Measurements from ENCODE around the gene GUCY2D.

Gene GUCY2D

DNA sequence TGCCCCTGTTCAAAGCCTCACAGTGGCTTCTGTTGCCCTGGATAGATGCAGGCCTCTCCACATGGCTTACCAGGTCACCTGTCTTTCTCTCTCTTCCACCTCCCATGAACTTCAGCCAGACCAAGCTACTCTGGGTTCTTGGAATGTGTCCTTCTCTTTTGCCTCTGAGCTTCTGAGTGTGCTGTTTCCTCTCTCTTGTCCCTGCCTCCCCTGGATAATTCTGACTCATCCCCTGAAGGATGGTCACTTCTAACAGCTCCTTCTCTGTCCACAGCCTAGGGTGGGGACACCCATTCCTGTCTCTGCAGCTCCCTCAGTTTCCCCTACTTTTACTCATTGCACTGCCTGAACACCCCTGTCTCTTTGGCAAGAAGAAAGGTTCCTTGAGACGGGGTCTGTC, 2.9 kb downstream of the GUCY2D start:
- no peak overlapping the region for H3K27ac ChIP-seq
- no peak for DNase-seq

DNA sequence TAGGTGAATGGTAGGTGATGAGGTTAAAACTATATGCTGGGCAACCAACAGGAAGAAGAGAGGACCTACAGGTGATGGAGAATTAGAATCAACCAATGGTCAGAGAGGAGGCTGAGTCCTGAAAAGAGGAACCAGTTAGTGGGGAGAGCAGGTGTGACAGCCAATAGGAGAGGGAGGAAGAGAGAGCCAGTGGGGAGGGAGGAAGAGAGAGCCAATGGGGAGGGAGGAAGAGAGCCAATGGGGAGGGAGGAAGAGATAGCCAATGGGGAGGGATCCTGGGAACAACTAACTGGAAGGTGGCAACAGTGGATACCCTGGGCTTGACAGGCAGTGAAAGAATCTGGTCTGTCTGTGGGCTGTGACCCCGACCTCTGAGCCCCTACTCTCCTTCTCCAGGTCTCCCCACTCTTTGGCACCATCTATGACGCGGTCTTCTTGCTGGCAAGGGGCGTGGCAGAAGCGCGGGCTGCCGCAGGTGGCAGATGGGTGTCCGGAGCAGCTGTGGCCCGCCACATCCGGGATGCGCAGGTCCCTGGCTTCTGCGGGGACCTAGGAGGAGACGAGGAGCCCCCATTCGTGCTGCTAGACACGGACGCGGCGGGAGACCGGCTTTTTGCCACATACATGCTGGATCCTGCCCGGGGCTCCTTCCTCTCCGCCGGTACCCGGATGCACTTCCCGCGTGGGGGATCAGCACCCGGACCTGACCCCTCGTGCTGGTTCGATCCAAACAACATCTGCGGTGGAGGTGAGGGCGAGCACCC, 3.7 kb downstream of the GUCY2D start:
- Histone ChIP-seq H3K27ac (no peak overlapping the region), H3K36me3 (peaks cover 3% of the 10 kb centered on the region; the same call in 1 of the 2 replicates), H3K4me3 (ENCODE audit: low read depth, low read length) (no peak overlapping the region), H3K27me3 (ENCODE audit: insufficient read depth, low read depth, severe bottlenecking) (no peaks in the 10 kb centered on the region), H3K9me3 (ENCODE audit: severe bottlenecking) (no peaks in the 10 kb centered on the region)
- DNase-seq, result no peak
- TF ChIP-seq, protein P1, sequence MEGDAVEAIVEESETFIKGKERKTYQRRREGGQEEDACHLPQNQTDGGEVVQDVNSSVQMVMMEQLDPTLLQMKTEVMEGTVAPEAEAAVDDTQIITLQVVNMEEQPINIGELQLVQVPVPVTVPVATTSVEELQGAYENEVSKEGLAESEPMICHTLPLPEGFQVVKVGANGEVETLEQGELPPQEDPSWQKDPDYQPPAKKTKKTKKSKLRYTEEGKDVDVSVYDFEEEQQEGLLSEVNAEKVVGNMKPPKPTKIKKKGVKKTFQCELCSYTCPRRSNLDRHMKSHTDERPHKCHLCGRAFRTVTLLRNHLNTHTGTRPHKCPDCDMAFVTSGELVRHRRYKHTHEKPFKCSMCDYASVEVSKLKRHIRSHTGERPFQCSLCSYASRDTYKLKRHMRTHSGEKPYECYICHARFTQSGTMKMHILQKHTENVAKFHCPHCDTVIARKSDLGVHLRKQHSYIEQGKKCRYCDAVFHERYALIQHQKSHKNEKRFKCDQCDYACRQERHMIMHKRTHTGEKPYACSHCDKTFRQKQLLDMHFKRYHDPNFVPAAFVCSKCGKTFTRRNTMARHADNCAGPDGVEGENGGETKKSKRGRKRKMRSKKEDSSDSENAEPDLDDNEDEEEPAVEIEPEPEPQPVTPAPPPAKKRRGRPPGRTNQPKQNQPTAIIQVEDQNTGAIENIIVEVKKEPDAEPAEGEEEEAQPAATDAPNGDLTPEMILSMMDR (IDR thresholded peaks at IDR 0.05; ENCODE audit: low read depth, low read length), result no peak

More for the DNA sequence above, 2.9 kb downstream of the GUCY2D start:
- H3K36me3 ChIP-seq, result peaks cover 3% of the 10 kb centered on the region; the same call in 1 of the 2 replicates
- no peaks in the 10 kb centered on the region for H3K27me3 ChIP-seq (ENCODE audit: insufficient read depth, low read depth, severe bottlenecking)
- no peaks in the 10 kb centered on the region for H3K9me3 ChIP-seq (ENCODE audit: severe bottlenecking)
- no peak overlapping the region for H3K4me3 ChIP-seq (ENCODE audit: low read depth, low read length)
- TF ChIP-seq, protein P1 (IDR thresholded peaks at IDR 0.05; ENCODE audit: low read depth, low read length), result no peak

DNA sequence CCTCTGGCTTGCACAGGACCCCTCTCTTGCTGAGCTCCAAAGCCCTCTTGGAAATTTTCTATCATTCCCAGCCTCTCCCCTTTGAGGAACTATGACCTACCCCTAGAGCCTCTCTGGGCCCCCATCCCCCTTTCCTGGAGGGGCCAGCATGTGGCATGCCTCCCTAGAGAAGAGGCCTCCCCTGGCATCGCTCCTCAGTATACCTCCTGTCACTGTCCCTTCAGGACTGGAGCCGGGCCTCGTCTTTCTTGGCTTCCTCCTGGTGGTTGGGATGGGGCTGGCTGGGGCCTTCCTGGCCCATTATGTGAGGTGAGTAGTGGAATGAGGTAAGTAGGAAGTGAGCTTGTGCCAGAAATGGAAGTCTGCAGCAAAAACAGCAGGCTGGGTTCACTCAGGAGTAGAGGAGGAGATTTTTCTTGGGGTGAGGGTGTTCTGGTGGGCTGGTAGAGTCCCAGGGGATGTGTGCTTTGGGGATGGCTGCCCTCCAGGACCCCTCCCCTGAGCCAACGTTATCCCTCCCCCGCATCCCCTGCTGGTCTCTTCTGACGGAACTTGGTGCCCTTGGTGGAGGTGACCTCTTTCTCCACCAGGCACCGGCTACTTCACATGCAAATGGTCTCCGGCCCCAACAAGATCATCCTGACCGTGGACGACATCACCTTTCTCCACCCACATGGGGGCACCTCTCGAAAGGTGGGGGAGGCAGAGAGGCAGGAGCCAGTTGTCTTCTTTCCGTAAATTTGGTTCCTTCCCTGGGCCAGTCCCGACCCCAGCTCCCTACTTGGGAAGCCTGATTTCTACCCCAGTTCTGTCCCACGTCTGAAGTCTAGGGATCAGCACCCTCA, 4.6 kb downstream of the GUCY2D start:
- Histone ChIP-seq H3K27ac (no peak overlapping the region), H3K27me3 (ENCODE audit: insufficient read depth, low read depth, severe bottlenecking) (no peaks in the 10 kb centered on the region)
- TF ChIP-seq, protein P1 (IDR thresholded peaks at IDR 0.05; ENCODE audit: low read depth, low read length), result no peak

DNA sequence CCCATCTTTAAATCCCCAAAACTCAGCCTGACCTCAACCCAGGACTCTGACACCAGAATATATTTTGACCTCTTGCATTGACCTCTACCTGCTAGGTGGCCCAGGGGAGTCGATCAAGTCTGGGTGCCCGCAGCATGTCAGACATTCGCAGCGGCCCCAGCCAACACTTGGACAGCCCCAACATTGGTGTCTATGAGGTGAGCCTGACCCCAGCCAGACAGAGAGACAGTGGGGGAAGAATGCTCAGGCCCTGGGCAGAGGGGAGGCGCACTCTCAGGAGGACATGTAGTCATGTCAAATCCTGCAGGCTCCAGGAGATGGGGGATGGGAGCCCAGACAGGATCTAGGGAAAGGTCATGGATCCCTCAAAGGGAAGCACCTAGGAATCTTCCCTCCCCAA, 5.4 kb downstream of the GUCY2D start:
- no peak overlapping the region for H3K4me3 ChIP-seq (ENCODE audit: low read depth, low read length)
- no peak overlapping the region for H3K27ac ChIP-seq
- no peak for DNase-seq
- H3K9me3 ChIP-seq (ENCODE audit: severe bottlenecking), result no peaks in the 10 kb centered on the region
- H3K27me3 ChIP-seq (ENCODE audit: insufficient read depth, low read depth, severe bottlenecking), result no peaks in the 10 kb centered on the region
- TF ChIP-seq, protein P1 (IDR thresholded peaks at IDR 0.05; ENCODE audit: low read depth, low read length), result no peak
- peaks cover 3% of the 10 kb centered on the region; the same call in 1 of the 2 replicates for H3K36me3 ChIP-seq

More for the DNA sequence above, 4.6 kb downstream of the GUCY2D start:
- Histone ChIP-seq H3K9me3 (ENCODE audit: severe bottlenecking) (no peaks in the 10 kb centered on the region), H3K4me3 (ENCODE audit: low read depth, low read length) (no peak overlapping the region), H3K36me3 (peaks cover 3% of the 10 kb centered on the region; the same call in 1 of the 2 replicates)
- no peak for DNase-seq

DNA sequence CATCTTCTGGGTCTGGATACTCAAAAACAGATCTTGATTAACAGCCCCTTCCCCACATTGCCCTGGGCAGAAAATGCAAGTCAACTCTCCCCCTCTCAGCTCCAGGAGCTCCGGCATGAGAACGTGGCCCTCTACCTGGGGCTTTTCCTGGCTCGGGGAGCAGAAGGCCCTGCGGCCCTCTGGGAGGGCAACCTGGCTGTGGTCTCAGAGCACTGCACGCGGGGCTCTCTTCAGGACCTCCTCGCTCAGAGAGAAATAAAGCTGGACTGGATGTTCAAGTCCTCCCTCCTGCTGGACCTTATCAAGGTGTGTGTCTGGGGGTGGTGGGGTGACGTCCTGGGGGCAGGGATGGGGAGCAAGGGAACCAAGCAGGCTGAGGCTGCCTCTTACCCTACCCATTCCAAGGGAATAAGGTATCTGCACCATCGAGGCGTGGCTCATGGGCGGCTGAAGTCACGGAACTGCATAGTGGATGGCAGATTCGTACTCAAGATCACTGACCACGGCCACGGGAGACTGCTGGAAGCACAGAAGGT, 9.7 kb downstream of the GUCY2D start:
- H3K36me3 ChIP-seq, result no peaks in the 10 kb centered on the region
- TF ChIP-seq, protein P1 (IDR thresholded peaks at IDR 0.05; ENCODE audit: low read depth, low read length), result no peak
- no peak for DNase-seq

More for the DNA sequence above, 9.7 kb downstream of the GUCY2D start:
- no peaks in the 10 kb centered on the region for H3K9me3 ChIP-seq (ENCODE audit: severe bottlenecking)
- H3K27me3 ChIP-seq (ENCODE audit: insufficient read depth, low read depth, severe bottlenecking), result no peaks in the 10 kb centered on the region
- no peak overlapping the region for H3K27ac ChIP-seq
- no peak overlapping the region for H3K4me3 ChIP-seq (ENCODE audit: low read depth, low read length)
